Kidney epithelial cell (primary cell): ENCODE measurements around the gene MRM2. TPM values are rescaled to one million over a fixed set of nuclear protein-coding genes. Genes with fewer than 3 reads are reported as not detected.

Experiments
- DNase-seq: peaks from one replicate; pipeline ENCODE4 v3.0.0-alpha.2; 2010; ENCODE audit warnings: low read depth
- H3K27me3 ChIP-seq: 2 replicates; pipeline ENCODE4 v1.6.0; 2011; ENCODE audit warnings: low read length; ENCODE audit not compliant: control insufficient read depth, insufficient read depth
- H3K36me3 ChIP-seq: 2 replicates; pipeline ENCODE4 v1.5.1; 2011; ENCODE audit warnings: low read length; ENCODE audit not compliant: control insufficient read depth, insufficient read depth
- H3K4me3 ChIP-seq: 2 replicates; pipeline ENCODE4 v1.5.1; 2011; ENCODE audit warnings: low read depth, mild to moderate bottlenecking, control low read depth, low read length
- total RNA-seq: library from RNA; depleted of rRNA; stranded (reverse); fragments of >200 nt; gene quantifications from 2 replicates; pipeline ENCODE4 v1.2.3, GENCODE V29; 2015
- TF ChIP-seq, protein P1 (sequence below): IDR thresholded peaks from 2 replicates; pipeline ENCODE4 v1.5.1; 2011; ENCODE audit warnings: mild to moderate bottlenecking, moderate library complexity, low read length, control low read depth, inconsistent platforms; ENCODE audit not compliant: insufficient read depth, poor library complexity, severe bottlenecking

Gene MRM2
- total RNA-seq, 1 donor from 2014 or later: 26.3 TPM

DNA sequence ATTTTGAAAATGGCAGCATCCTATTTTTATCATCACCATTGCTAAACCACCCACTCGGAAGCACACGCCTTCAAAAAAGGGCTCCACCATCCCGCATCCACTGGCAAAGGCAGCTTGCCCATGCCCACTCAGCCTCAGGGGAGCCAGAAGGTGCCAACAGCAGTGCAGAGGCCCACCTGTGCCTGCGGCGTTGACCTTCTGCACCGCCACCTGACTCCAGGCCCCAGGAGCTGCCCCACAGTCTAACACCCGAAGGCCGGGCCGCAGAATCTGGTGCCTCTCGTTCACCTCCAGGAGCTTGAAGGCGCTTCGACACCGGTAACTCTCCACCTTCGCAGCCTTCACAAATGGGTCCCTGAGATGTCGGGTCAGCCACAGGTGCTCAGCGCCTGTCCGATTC, 2.8 kb downstream of the MRM2 start:
- Histone ChIP-seq H3K27me3 (no peaks in the 10 kb centered on the region), H3K36me3 (no peaks in the 10 kb centered on the region), H3K4me3 (no peak overlapping the region)
- TF ChIP-seq, protein P1, sequence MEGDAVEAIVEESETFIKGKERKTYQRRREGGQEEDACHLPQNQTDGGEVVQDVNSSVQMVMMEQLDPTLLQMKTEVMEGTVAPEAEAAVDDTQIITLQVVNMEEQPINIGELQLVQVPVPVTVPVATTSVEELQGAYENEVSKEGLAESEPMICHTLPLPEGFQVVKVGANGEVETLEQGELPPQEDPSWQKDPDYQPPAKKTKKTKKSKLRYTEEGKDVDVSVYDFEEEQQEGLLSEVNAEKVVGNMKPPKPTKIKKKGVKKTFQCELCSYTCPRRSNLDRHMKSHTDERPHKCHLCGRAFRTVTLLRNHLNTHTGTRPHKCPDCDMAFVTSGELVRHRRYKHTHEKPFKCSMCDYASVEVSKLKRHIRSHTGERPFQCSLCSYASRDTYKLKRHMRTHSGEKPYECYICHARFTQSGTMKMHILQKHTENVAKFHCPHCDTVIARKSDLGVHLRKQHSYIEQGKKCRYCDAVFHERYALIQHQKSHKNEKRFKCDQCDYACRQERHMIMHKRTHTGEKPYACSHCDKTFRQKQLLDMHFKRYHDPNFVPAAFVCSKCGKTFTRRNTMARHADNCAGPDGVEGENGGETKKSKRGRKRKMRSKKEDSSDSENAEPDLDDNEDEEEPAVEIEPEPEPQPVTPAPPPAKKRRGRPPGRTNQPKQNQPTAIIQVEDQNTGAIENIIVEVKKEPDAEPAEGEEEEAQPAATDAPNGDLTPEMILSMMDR: no peak
- no peak for DNase-seq

DNA sequence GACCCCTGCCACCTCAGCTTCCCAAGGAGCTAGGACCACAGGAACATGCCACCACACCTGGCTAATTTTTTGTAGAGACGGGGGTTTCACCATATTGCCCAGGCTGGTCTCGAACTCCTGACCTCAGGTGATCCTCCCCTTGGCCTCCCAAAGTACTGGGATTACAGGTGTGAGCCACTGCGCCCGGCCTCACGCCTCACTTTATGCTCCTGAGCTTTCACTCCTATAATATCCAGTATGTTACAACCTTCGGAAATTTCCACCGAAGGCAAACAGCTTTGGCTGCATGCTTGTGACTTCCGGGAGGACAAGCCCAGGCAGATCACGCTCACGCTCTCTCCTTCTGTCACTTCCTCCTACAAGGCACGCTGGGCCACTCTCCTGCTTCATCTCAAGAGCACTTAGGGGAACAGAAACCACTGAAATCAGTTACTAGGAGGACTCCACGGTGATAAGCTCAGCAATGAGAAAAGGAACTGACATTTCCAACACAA, 4.8 kb downstream of the MRM2 start:
- H3K4me3 ChIP-seq: no peak overlapping the region
- no peak for DNase-seq

DNA sequence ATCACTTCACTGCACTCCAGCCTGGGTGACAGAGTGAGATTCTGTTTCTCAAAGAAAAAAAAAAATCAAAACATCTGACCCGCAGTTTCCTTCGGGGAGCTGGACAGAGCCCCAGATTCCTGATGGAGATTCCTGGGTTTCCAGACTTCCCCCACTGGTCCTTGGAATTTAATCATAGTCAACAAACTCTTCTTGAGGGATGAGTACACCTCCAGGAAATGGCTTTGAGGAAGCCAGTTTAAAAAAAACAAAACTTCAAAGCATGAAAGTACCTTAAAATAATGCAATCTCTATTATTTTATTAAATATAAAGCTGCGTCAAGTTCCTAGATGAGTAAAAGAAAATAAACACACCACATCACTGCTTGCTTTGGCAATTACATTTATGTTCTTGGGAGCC, 8.1 kb downstream of the MRM2 start:
- no peak for DNase-seq
- H3K27me3 ChIP-seq: no peaks in the 10 kb centered on the region
- H3K36me3 ChIP-seq: no peaks in the 10 kb centered on the region
- TF ChIP-seq, protein P1: no peak
- H3K4me3 ChIP-seq: no peak overlapping the region

More for the DNA sequence above, 4.8 kb downstream of the MRM2 start:
- Histone ChIP-seq H3K36me3 (no peaks in the 10 kb centered on the region), H3K27me3 (no peaks in the 10 kb centered on the region)
- TF ChIP-seq, protein P1: no peak

DNA sequence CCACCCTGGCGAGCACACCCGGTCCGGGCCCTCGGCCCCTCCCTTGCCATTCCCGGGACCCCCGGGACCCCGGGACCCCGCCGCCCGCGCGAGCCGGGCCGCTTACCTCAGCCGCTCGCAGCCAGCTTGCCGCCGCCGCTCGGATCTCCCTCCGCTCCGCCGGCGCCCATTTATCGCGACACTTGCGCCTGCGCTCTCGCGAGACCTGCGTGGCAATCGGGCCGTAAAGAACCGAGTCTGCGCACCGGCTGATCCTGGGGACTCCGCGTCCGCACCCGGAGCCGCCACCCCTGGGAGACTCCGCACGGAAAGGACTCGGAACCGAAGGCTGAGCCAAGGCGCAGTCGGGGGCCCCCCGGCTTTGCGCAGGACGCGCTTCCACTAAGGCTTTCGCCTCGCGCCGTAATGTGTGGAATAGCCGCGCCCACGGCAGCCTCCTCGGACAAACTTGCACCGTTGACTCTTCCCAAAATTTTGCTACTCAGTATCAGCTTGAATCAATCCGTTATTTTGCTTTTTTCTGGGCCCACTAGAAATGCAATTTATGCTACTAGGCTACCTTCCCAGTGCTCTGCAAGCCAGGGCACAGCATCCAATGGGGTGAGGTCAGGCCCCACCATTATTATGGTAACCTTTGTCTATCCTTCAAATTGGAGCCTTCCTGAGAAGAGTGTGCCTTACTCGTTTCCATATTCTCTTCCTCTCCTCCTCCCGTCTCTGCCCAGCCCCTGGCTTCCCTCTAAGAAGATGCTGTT, 9.1 kb downstream of the MRM2 start, which contains the start of gene MAD1L1:
MAD1L1 (minus strand) TSS at position 180 of the 755 bp plus-strand sequence. CDS start 2,812 bp downstream, outside the sequence.
- no peaks in the 10 kb centered on the region for H3K27me3 ChIP-seq
- H3K4me3 ChIP-seq: peak within 1 kb of the TSS; percentile 90
- no peaks in the 10 kb centered on the region for H3K36me3 ChIP-seq
- TF ChIP-seq, protein P1: no peak
- no peak for DNase-seq

DNA sequence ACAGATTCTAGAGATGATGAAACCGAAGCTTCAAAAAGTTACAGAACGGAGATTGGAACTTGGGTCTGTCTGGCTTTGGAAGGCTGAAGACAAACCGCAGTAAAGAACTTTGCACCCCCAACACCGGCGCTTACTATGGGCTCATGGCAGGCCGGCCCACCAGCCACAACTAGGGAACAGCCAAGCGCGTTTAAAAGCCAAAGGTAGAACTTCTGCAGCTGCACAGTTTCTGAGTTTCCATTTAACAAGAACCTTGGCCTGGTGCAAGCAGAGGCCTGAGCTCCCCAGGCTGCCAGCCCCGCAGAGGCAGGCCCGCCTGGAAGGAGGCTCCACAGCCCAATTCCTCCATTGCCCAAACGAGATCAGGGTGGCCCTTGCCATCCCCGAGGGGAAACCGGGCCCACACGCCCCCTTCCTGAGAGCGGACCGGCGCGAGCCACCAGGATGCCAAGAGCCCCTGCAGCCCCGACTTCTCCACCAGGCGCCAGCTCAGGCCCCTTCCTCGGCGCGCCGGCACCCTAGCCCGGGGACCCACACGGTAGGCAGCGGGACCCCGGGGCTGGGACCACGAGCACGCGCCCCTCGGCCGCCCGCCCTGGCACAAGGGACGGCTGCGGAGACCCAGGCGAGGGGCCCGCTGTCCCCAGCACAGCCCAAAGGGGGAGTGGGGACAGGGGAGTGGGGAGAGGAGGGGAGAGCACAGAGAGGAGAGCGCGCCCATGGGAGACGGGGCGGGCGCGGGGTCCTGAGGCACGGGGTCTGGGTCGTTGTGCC, 9.8 kb downstream of the MRM2 start:
- no peak for DNase-seq
- no peaks in the 10 kb centered on the region for H3K36me3 ChIP-seq

More for the DNA sequence above, 9.8 kb downstream of the MRM2 start:
- peak overlapping the region; percentile 90 for H3K4me3 ChIP-seq
- TF ChIP-seq, protein P1: no peak
- H3K27me3 ChIP-seq: no peaks in the 10 kb centered on the region
